ENCODE measurements around the gene ALKAL2. TPM values are rescaled to one million over a fixed set of nuclear protein-coding genes. Genes with fewer than 3 reads are reported as not detected.

ALKAL2 gene
- total and polyA plus RNA-seq, 2 donors (not counting 3 experiments of a cell fraction or from before 2014, with no cell fraction given) = not detected

GRCh38 chr2:309954-310510, 22.1 kb upstream of the ALKAL2 start:
- Histone ChIP-seq H3K79me2 (ENCODE audit: control insufficient read depth, insufficient read depth, low read length) (no peaks in the 10 kb centered on the region), H4K20me1 (replicated peaks; ENCODE audit: control insufficient read depth, extremely low read depth, insufficient read depth, low read length) (no peaks in the 10 kb centered on the region), H3K36me3 (ENCODE audit: control insufficient read depth in 2 of 2, extremely low read depth in 1 of 2, insufficient read depth in 2 of 2, low read length in 2 of 2) (no peaks in the 10 kb centered on the region), H3K9me3 (replicated peaks; ENCODE audit: control insufficient read depth, insufficient read depth, low read length) (no peaks in the 10 kb centered on the region), H3K4me1 (ENCODE audit: control insufficient read depth, extremely low read depth, insufficient read depth, low read length) (no peaks in the 10 kb centered on the region), H3K27ac (ENCODE audit: insufficient read depth, low read depth, low read length) (no peak overlapping the region), H3K9ac (replicated peaks; ENCODE audit: extremely low read depth, insufficient read depth, low read length) (no peak overlapping the region), H3K9me1 (replicated peaks; ENCODE audit: control insufficient read depth, extremely low read depth, insufficient read depth, low read length) (no peaks in the 10 kb centered on the region), H3K4me3 (replicated peaks in 1 of 3; ENCODE audit: insufficient read depth in 1 of 3, low read depth in 1 of 3, low read length in 3 of 3) (no peak overlapping the region), H2AFZ (ENCODE audit: low read depth, low read length) (no peak overlapping the region), H3K4me2 (ENCODE audit: insufficient read depth, low read length) (no peak overlapping the region), H3K27me3 (ENCODE audit: control insufficient read depth in 2 of 2, insufficient read depth in 2 of 2, low read length in 2 of 2) (no peaks in the 10 kb centered on the region)
- TF ChIP-seq MYC (IDR thresholded peaks at IDR 0.05; ENCODE audit: low read depth, low read length) = no peak
- TF ChIP-seq CTCF (IDR thresholded peaks at IDR 0.05; ENCODE audit: extremely low read depth in 1 of 2, insufficient read depth in 1 of 2, low read depth in 1 of 2, low read length in 2 of 2) = no peak
- TF ChIP-seq JUN (IDR thresholded peaks at IDR 0.05; ENCODE audit: borderline replicate concordance, insufficient read depth, insufficient read length, low read depth) = no peak
- TF ChIP-seq EZH2 (IDR thresholded peaks at IDR 0.05; ENCODE audit: borderline replicate concordance, low read depth, low read length, severe bottlenecking) = no peak
- TF ChIP-seq POLR2AphosphoS5 (IDR thresholded peaks at IDR 0.05; ENCODE audit: insufficient read depth, low read depth, low read length) = no peak
- no peak for TF ChIP-seq FOS (IDR thresholded peaks at IDR 0.05; ENCODE audit: borderline replicate concordance, insufficient read depth, low read length)
- TF ChIP-seq POLR2A (IDR thresholded peaks at IDR 0.05; ENCODE audit: low read depth, low read length) = no peak
- TF ChIP-seq MAX (IDR thresholded peaks at IDR 0.05; ENCODE audit: insufficient read depth, insufficient read length) = no peak
- no peak for TF ChIP-seq GATA2 (IDR thresholded peaks at IDR 0.05; ENCODE audit: insufficient read depth, insufficient read length, low read depth, low read length)
- DNase-seq (ENCODE audit: low read depth, low spot score) = no peak
- intact Hi-C loops (cut with micrococcal nuclease) (no loop called here), dilution Hi-C loops (cut with MboI; ENCODE audit: extremely low pct_ligation_motif_present, low sequenced_read_pairs) (no loop called here)
- FAIRE-seq = no peak
- no TSS peak for BruUV-seq (replicated peaks)
- ChIA-PET POLR2A (no interaction called here), CTCF (interaction anchor here (1.6 kb wide), 1 partner anchor 20 kb away, joined by 3 read pairs; no protein-coding TSS in a partner anchor)
